ENCODE data around the gene ARMC6.

ARMC6 gene

GRCh38 chr19:19025861-19026260, 7.5 kb upstream of the ARMC6 start:
- Histone ChIP-seq H3K27ac (no peak overlapping the region), H3K27me3 (ENCODE audit: control insufficient read depth, insufficient read depth, low read length) (no peaks in the 10 kb centered on the region), H3K36me3 (ENCODE audit: control insufficient read depth, insufficient read depth, low read length) (no peaks in the 10 kb centered on the region), H3K4me3 (ENCODE audit: low read depth, low read length) (no peak overlapping the region), H3K4me2 (ENCODE audit: low read length) (no peak overlapping the region), H3K4me1 (no peaks in the 10 kb centered on the region), H3K9ac (no peak overlapping the region), H3K79me2 (peaks cover 20% of the 10 kb centered on the region), H2AFZ (no peak overlapping the region), H3K9me3 (ENCODE audit: control insufficient read depth, low read length) (no peaks in the 10 kb centered on the region)
- TF ChIP-seq CTCF (IDR thresholded peaks at IDR 0.05) = no peak

- H3K4me3 ChIP-seq (ENCODE audit: low read depth, low read length) = no peak overlapping the region
- no peak overlapping the region for H2AFZ ChIP-seq
- no peaks in the 10 kb centered on the region for H3K4me1 ChIP-seq
- H3K36me3 ChIP-seq (ENCODE audit: control insufficient read depth, insufficient read depth, low read length) = no peaks in the 10 kb centered on the region
- H3K9ac ChIP-seq = no peak overlapping the region
- no peaks in the 10 kb centered on the region for H3K27me3 ChIP-seq (ENCODE audit: control insufficient read depth, insufficient read depth, low read length)
- peaks cover 22% of the 10 kb centered on the region for H3K79me2 ChIP-seq
- no peak for TF ChIP-seq CTCF (IDR thresholded peaks at IDR 0.05)
- H3K9me3 ChIP-seq (ENCODE audit: control insufficient read depth, low read length) = no peaks in the 10 kb centered on the region
- no peak overlapping the region for H3K4me2 ChIP-seq (ENCODE audit: low read length)
- no peak overlapping the region for H3K27ac ChIP-seq
Observed at GRCh38 chr19:19026299-19026971, 7.0 kb upstream of the ARMC6 start.

- no peaks in the 10 kb centered on the region for H3K36me3 ChIP-seq (ENCODE audit: control insufficient read depth, insufficient read depth, low read length)
Observed at GRCh38 chr19:19027228-19027627, 6.2 kb upstream of the ARMC6 start.

GRCh38 chr19:19028526-19028925, 4.9 kb upstream of the ARMC6 start:
- H3K4me2 ChIP-seq (ENCODE audit: low read length) = no peak overlapping the region
- H2AFZ ChIP-seq = no peak overlapping the region
- no peaks in the 10 kb centered on the region for H3K4me1 ChIP-seq
- TF ChIP-seq CTCF (IDR thresholded peaks at IDR 0.05) = no peak
- H3K36me3 ChIP-seq (ENCODE audit: control insufficient read depth, insufficient read depth, low read length) = no peaks in the 10 kb centered on the region
- H3K4me3 ChIP-seq (ENCODE audit: low read depth, low read length) = no peak overlapping the region
- no peak overlapping the region for H3K9ac ChIP-seq
- no peaks in the 10 kb centered on the region for H3K9me3 ChIP-seq (ENCODE audit: control insufficient read depth, low read length)
- peaks cover 24% of the 10 kb centered on the region for H3K79me2 ChIP-seq
- no peak overlapping the region for H3K27ac ChIP-seq
- no peaks in the 10 kb centered on the region for H3K27me3 ChIP-seq (ENCODE audit: control insufficient read depth, insufficient read depth, low read length)

More at GRCh38 chr19:19027228-19027627, 6.2 kb upstream of the ARMC6 start:
- Histone ChIP-seq H3K27me3 (ENCODE audit: control insufficient read depth, insufficient read depth, low read length) (no peaks in the 10 kb centered on the region), H3K79me2 (peaks cover 25% of the 10 kb centered on the region), H2AFZ (no peak overlapping the region), H3K4me3 (ENCODE audit: low read depth, low read length) (no peak overlapping the region), H3K27ac (no peak overlapping the region), H3K9me3 (ENCODE audit: control insufficient read depth, low read length) (no peaks in the 10 kb centered on the region), H3K4me2 (ENCODE audit: low read length) (no peak overlapping the region), H3K9ac (no peak overlapping the region), H3K4me1 (no peaks in the 10 kb centered on the region)
- TF ChIP-seq CTCF (IDR thresholded peaks at IDR 0.05) = no peak

GRCh38 chr19:19031891-19032290, 1.5 kb upstream of the ARMC6 start:
- Histone ChIP-seq H3K9me3 (ENCODE audit: control insufficient read depth, low read length) (no peaks in the 10 kb centered on the region), H3K4me1 (no peaks in the 10 kb centered on the region), H3K27me3 (ENCODE audit: control insufficient read depth, insufficient read depth, low read length) (no peaks in the 10 kb centered on the region), H3K4me2 (ENCODE audit: low read length) (no peak overlapping the region), H2AFZ (no peak overlapping the region), H3K36me3 (ENCODE audit: control insufficient read depth, insufficient read depth, low read length) (no peaks in the 10 kb centered on the region), H3K27ac (no peak overlapping the region), H3K79me2 (peaks cover 36% of the 10 kb centered on the region), H3K9ac (no peak overlapping the region), H3K4me3 (ENCODE audit: low read depth, low read length) (no peak overlapping the region)
- TF ChIP-seq CTCF (IDR thresholded peaks at IDR 0.05) = no peak
